ENCODE data around the gene HES5. TPM values are rescaled to one million over a fixed set of nuclear protein-coding genes. Genes with fewer than 3 reads are reported as not detected.

The HES5 gene
- total RNA-seq, 2 experiments from 2014 or later: not detected

- H3K36me3 Mint-ChIP-seq (ENCODE audit: low read depth): peaks cover 29% of the 10 kb centered on the region
- ATAC-seq (no peak), DNase-seq (no peak)
- ChIA-PET CTCF (interaction anchor here (1.4 to 2.6 kb wide), 3 partner anchors 10 to 17 kb away, joined by 3 to 16 read pairs (median 11); no protein-coding TSS in a partner anchor), POLR2A (interaction anchor here (1.6 to 5.8 kb wide), 3 partner anchors 11 to 24 kb away, joined by 8 to 43 read pairs (median 26); partner anchors contain the start of gene PRXL2B)
- no peak overlapping the region for H3K4me3 Mint-ChIP-seq
- H3K27ac Mint-ChIP-seq: peak overlapping the region; percentile 49
- intact Hi-C loops (cut with micrococcal nuclease): no loop called here
- no peak for TF ChIP-seq CTCF (IDR thresholded peaks at IDR 0.05)
- H3K4me1 Mint-ChIP-seq (ENCODE audit: low read depth): peaks cover 19% of the 10 kb centered on the region
- H3K27me3 Mint-ChIP-seq: no peaks in the 10 kb centered on the region
- no peaks in the 10 kb centered on the region for H3K9me3 Mint-ChIP-seq
Measured at GRCh38 chr1:2560299-2561073, 30.4 kb upstream of the HES5 start.

GRCh38 chr1:2559509-2560298, 29.6 kb upstream of the HES5 start:
- Mint-ChIP-seq H3K36me3 (ENCODE audit: low read depth) (peaks cover 32% of the 10 kb centered on the region), H3K9me3 (no peaks in the 10 kb centered on the region), H3K4me1 (ENCODE audit: low read depth) (peaks cover 22% of the 10 kb centered on the region), H3K27ac (no peak overlapping the region), H3K27me3 (no peaks in the 10 kb centered on the region), H3K4me3 (no peak overlapping the region)
- intact Hi-C loops (cut with micrococcal nuclease): loop anchor here (10.0 kb wide), 1 partner anchor 85 kb away; no protein-coding TSS in a partner anchor
- no peak for DNase-seq
- no peak for ATAC-seq
- CTCF ChIA-PET: interaction anchor here (2.6 kb wide), 1 partner anchor 18 kb away, joined by 11 read pairs; no protein-coding TSS in a partner anchor
- POLR2A ChIA-PET: interaction anchor here (1.6 to 5.8 kb wide), 6 partner anchors 11 to 25 kb away, joined by 8 to 100 read pairs (median 30); partner anchors contain the start of gene PRXL2B
- no peak for TF ChIP-seq CTCF (IDR thresholded peaks at IDR 0.05)

GRCh38 chr1:2558861-2559260, 28.8 kb upstream of the HES5 start:
- Mint-ChIP-seq H3K9me3 (no peaks in the 10 kb centered on the region), H3K27ac (peak overlapping the region; percentile 99), H3K27me3 (no peaks in the 10 kb centered on the region), H3K4me1 (ENCODE audit: low read depth) (peaks cover 30% of the 10 kb centered on the region), H3K4me3 (peak overlapping the region; percentile 57), H3K36me3 (ENCODE audit: low read depth) (peaks cover 32% of the 10 kb centered on the region)
- ChIA-PET CTCF (interaction anchor here (1.0 to 1.8 kb wide), 2 partner anchors 12 to 19 kb away, joined by 4 read pairs; no protein-coding TSS in a partner anchor), POLR2A (interaction anchor here (1.1 to 5.7 kb wide), 4 partner anchors 12 to 35 kb away, joined by 3 to 100 read pairs (median 22); partner anchors contain the start of gene PRXL2B)
- ATAC-seq (no peak), DNase-seq (no peak)
- no peak for TF ChIP-seq CTCF (IDR thresholded peaks at IDR 0.05)
- intact Hi-C loops (cut with micrococcal nuclease): loop anchor here (10.0 kb wide), 1 partner anchor 86 kb away; no protein-coding TSS in a partner anchor

GRCh38 chr1:2558420-2558819, 28.4 kb upstream of the HES5 start:
- H3K4me1 Mint-ChIP-seq (ENCODE audit: low read depth): peaks cover 33% of the 10 kb centered on the region
- peaks cover 31% of the 10 kb centered on the region for H3K36me3 Mint-ChIP-seq (ENCODE audit: low read depth)
- H3K27ac Mint-ChIP-seq: peak overlapping the region; percentile 99
- POLR2A ChIA-PET: interaction anchor here (1.1 to 5.7 kb wide), 5 partner anchors 9 to 35 kb away, joined by 3 to 100 read pairs (median 11); partner anchors contain the start of gene PRXL2B
- no peak for DNase-seq
- TF ChIP-seq CTCF (IDR thresholded peaks at IDR 0.05): no peak
- no peaks in the 10 kb centered on the region for H3K9me3 Mint-ChIP-seq
- peak overlapping the region; percentile 99 for H3K4me3 Mint-ChIP-seq
- intact Hi-C loops (cut with micrococcal nuclease): loop anchor here (10.0 kb wide), 1 partner anchor 86 kb away; no protein-coding TSS in a partner anchor
- no peaks in the 10 kb centered on the region for H3K27me3 Mint-ChIP-seq
- ATAC-seq: no peak
- CTCF ChIA-PET: interaction anchor here (1.0 to 1.8 kb wide), 2 partner anchors 11 to 19 kb away, joined by 4 read pairs; no protein-coding TSS in a partner anchor
